SK-N-MC (cell line): ENCODE measurements around the gene CGB8.

Source experiments
- DNase-seq: peaks from one replicate; pipeline ENCODE4 v3.0.0-alpha.2; 2011; ENCODE audit warnings: low read depth, low spot score
- H3K27ac ChIP-seq: fragments of 200-600 bp; sonication (generic); 2 replicates; pipeline ENCODE4 v1.5.1; 2016; ENCODE audit warnings: mixed run types
- H3K36me3 ChIP-seq: fragments of 200-600 bp; sonication (generic); 2 replicates; pipeline ENCODE4 v1.6.1; 2017; ENCODE audit warnings: antibody characterized with exemption, low read length, mixed read lengths; ENCODE audit not compliant: insufficient read depth
- H3K4me3 ChIP-seq: fragments of 200-600 bp; sonication (generic); 2 replicates; pipeline ENCODE4 v1.5.1; 2016
- H3K9ac ChIP-seq: fragments of 200-600 bp; sonication (generic); 2 replicates; pipeline ENCODE4 v1.8.0; 2017; ENCODE audit warnings: mixed run types, mixed read lengths; ENCODE audit not compliant: insufficient read length
- H3K9me3 ChIP-seq: fragments of 200-600 bp; sonication (generic); 2 replicates; pipeline ENCODE4 v1.6.1; 2017; ENCODE audit warnings: low read depth, mild to moderate bottlenecking, antibody characterized with exemption, low read length, moderate library complexity, mixed read lengths
- EZH2 ChIP-seq: fragments of 200-600 bp; sonication (generic); IDR thresholded peaks from one replicate; pipeline ENCODE4 v1.6.1; 2017; ENCODE audit warnings: antibody characterized with exemption
- FOXP2 ChIP-seq: optimal IDR thresholded peaks from 2 replicates; pipeline ENCODE3; 2011; ENCODE audit warnings: mild to moderate bottlenecking, moderate library complexity; ENCODE audit not compliant: insufficient read depth; ENCODE audit errors: extremely low read length, control extremely low read depth
- POLR2AphosphoS5 ChIP-seq: IDR thresholded peaks from 2 replicates; pipeline ENCODE4 v1.6.1; 2012; ENCODE audit warnings: mild to moderate bottlenecking, low read depth, low read length, borderline replicate concordance

Gene CGB8

DNA sequence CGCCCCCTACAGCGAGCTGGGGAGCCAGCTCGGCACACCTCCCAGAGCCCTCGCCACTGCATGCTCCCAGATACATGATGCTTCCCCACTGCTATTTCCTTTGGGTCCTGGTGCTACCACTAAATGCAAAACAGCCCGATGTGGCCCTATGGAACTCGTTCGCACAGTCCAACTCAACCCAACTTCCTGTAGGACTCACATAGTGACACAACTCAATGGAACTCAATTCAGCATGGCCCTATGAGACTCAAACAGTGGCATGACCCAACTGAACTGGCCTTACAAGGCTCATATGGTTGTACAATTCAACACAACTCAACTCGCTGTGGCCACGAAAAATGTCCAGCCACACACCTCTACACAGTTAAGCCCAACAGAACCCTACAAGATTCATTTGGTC is 20.1 kb upstream of the CGB8 start:
- Histone ChIP-seq H3K36me3 (no peaks in the 10 kb centered on the region), H3K9ac (no peak overlapping the region), H3K4me3 (no peak overlapping the region), H3K27ac (no peak overlapping the region), H3K9me3 (no peaks in the 10 kb centered on the region)
- no peak for TF ChIP-seq EZH2
- no peak for TF ChIP-seq FOXP2
- TF ChIP-seq POLR2AphosphoS5: no peak
- DNase-seq: no peak

DNA sequence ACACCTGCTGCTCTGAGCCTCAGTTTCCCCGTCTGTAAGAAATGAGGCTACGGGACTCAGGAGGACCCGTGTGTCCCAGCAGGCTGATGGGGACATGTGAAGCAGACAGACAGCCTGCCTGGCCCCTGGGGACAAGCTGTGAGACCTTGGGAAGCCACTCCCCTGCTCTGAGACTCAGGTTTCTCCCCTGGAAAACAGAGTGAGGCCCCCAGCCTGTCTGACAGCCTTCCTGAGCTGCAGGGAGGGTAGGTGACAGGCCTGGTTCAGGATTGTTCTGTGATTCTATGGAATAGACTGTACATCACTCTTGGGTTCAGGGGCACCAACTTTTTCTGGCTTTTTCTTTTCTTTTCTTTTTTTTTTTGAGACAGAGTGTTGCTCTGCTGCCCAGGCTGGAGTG is 18.6 kb upstream of the CGB8 start:
- no peak overlapping the region for H3K9ac ChIP-seq
- TF ChIP-seq FOXP2: no peak
- TF ChIP-seq EZH2: no peak
- TF ChIP-seq POLR2AphosphoS5: no peak
- H3K27ac ChIP-seq: no peak overlapping the region
- DNase-seq: no peak
- H3K9me3 ChIP-seq: no peaks in the 10 kb centered on the region
- no peak overlapping the region for H3K4me3 ChIP-seq
- no peaks in the 10 kb centered on the region for H3K36me3 ChIP-seq

GRCh38 chr19:49065905-49066512 is 17.1 kb upstream of the CGB8 start:
- no peak overlapping the region for H3K9ac ChIP-seq
- H3K27ac ChIP-seq: no peak overlapping the region
- H3K4me3 ChIP-seq: no peak overlapping the region
- H3K36me3 ChIP-seq: no peaks in the 10 kb centered on the region
- TF ChIP-seq EZH2: no peak
- no peak for TF ChIP-seq FOXP2
- TF ChIP-seq POLR2AphosphoS5: no peak
- DNase-seq: no peak
- H3K9me3 ChIP-seq: no peaks in the 10 kb centered on the region

GRCh38 chr19:49064768-49065611 is 16.1 kb upstream of the CGB8 start, which contains the start of gene NTF4:
Gene NTF4, minus strand, starts transcription at chr19:49064818. Its CDS starts 2,821 bp downstream, at chr19:49061997.
- no peaks in the 10 kb centered on the region for H3K9me3 ChIP-seq
- peak within 1 kb of the TSS; percentile 78 for H3K4me3 ChIP-seq
- peak within 1 kb of the TSS; percentile 47 for H3K9ac ChIP-seq
- H3K27ac ChIP-seq: no peak within 1 kb of the TSS
- H3K36me3 ChIP-seq: no peaks in the 10 kb centered on the region
- no peak for DNase-seq
- TF ChIP-seq EZH2 (no peak), POLR2AphosphoS5 (no peak), FOXP2 (no peak)

DNA sequence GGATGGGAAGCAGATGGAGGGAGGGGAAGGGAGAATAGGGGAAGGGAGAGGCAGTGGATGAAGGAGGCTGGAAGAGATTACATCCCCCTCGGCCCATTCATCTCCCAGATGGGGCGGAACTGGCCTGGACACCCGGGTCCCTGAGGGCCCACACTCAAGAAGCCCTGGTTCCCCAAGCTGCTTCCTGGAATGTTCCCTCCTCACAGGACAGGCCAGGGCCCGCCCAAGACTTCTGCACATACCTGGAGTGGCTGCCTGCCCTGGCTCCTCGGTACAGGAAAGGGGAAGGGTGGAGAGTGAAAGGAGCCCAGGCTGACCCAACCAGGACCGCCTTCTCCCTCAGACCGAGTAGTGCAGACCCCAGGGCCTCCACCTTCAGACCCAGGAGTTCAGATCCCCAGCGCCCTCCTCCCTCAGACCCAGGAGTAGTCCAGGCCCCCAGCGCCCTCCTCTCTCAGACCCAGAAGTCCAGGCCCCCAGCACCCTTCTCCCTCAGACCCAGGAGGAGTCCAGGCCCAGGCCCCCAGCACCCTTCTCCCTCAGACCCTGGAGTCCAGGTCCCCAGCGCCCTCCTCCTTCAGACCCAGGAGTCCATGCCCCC is 15.2 kb upstream of the CGB8 start:
- Histone ChIP-seq H3K9ac (no peak overlapping the region), H3K36me3 (no peaks in the 10 kb centered on the region), H3K4me3 (peak overlapping the region; percentile 78), H3K9me3 (no peaks in the 10 kb centered on the region), H3K27ac (no peak overlapping the region)
- DNase-seq: no peak
- no peak for TF ChIP-seq FOXP2
- no peak for TF ChIP-seq POLR2AphosphoS5
- TF ChIP-seq EZH2: no peak

DNA sequence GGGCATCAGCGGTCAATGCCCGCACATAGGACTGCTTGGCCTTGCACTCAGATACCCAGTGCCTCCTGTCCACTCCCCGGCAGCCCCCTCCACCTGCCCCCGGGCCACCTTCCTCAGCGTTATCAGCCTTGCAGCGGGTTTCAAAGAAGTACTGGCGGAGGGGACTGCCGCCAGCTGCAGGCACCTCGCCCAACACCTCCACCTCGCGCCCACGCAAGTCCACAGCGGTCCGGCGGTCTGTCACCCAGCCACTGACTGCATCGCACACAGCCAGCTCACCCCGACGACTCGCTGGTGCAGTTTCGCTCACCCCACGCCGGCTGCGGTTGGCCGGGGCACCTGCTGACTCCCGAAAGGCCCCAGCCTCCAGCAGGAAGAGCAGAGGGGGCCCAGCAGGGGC is 12.5 kb upstream of the CGB8 start:
- Histone ChIP-seq H3K36me3 (no peaks in the 10 kb centered on the region), H3K4me3 (no peak overlapping the region), H3K27ac (no peak overlapping the region), H3K9ac (no peak overlapping the region), H3K9me3 (no peaks in the 10 kb centered on the region)
- DNase-seq: no peak
- TF ChIP-seq FOXP2 (no peak), EZH2 (no peak), POLR2AphosphoS5 (no peak)

- no peaks in the 10 kb centered on the region for H3K36me3 ChIP-seq
- no peak for TF ChIP-seq FOXP2
- TF ChIP-seq EZH2: no peak
- no peak for TF ChIP-seq POLR2AphosphoS5
- H3K9ac ChIP-seq: no peak overlapping the region
- DNase-seq: no peak
- H3K27ac ChIP-seq: no peak overlapping the region
- no peak overlapping the region for H3K4me3 ChIP-seq
- no peaks in the 10 kb centered on the region for H3K9me3 ChIP-seq
These were observed 12.1 kb upstream of the CGB8 start for GRCh38 chr19:49061000-49061399.

DNA sequence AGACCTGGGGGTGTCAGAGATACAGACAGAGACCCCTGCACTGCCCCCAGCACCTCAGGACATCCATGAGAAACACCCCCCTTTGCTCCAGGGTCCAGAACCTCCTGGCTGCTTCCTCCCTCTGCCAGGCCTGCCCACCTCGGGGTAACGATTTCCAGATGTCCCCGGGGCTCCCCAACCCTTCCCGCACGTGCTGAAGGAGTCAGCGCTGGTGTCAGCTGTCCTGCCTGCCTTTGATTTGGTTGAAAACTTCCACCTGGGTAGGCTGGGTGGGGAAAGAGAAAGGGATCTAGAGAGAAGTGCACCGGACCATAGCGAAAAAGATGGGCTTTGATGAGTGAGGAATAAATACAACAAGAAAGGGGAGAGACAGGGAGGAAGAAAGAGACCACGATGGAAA is 10.1 kb upstream of the CGB8 start:
- DNase-seq: no peak
- TF ChIP-seq FOXP2 (no peak), EZH2 (no peak), POLR2AphosphoS5 (no peak)
- no peaks in the 10 kb centered on the region for H3K9me3 ChIP-seq
- no peaks in the 10 kb centered on the region for H3K36me3 ChIP-seq
- no peak overlapping the region for H3K4me3 ChIP-seq
- H3K9ac ChIP-seq: no peak overlapping the region
- H3K27ac ChIP-seq: no peak overlapping the region

DNA sequence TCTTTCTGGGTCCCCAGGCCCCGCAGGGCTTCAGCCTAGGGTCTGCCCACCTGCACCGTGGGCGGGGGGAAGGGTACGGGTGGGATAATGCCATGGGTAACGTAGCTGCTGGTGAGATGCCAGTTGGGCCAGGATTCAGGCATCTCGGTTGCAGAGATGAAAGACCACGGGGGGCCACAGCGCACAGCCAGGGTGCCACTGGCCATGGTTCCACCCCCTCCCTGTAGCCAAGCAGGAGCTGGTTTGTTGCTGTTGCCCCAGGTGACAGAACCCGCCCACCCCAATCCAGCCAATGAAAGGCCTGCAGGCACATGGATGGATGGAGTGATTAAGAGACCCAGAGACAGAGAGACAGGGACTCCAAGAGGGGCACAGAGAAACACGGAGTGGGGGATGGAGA is 9.7 kb upstream of the CGB8 start:
- Histone ChIP-seq H3K9me3 (no peaks in the 10 kb centered on the region), H3K4me3 (no peak overlapping the region), H3K36me3 (no peaks in the 10 kb centered on the region), H3K9ac (no peak overlapping the region), H3K27ac (no peak overlapping the region)
- DNase-seq: no peak
- no peak for TF ChIP-seq POLR2AphosphoS5
- TF ChIP-seq EZH2: no peak
- no peak for TF ChIP-seq FOXP2
